NCI-H2081 (cell line): ENCODE data around the gene CTNNA3.

Experiments used
- DNase-seq, 2 experiments: peaks; one replicate each; lab custom pipeline; 2025; lab: John Stamatoyannopoulos, UW

The CTNNA3 gene

GRCh38 chr10:67665491-67665890 is 30.5 kb downstream of the CTNNA3 start:
- no peak for DNase-seq

GRCh38 chr10:67664942-67665341 is 31.1 kb downstream of the CTNNA3 start:
- DNase-seq: no peak

GRCh38 chr10:67663449-67664087 is 32.4 kb downstream of the CTNNA3 start:
- no peak for DNase-seq

GRCh38 chr10:67662415-67662814 is 33.6 kb downstream of the CTNNA3 start:
- DNase-seq: no peak

- no peak for DNase-seq
Measured at GRCh38 chr10:67659497-67659896, 36.5 kb downstream of the CTNNA3 start.

- no peak for DNase-seq
Measured at GRCh38 chr10:67657775-67658174, 38.2 kb downstream of the CTNNA3 start.

- DNase-seq: no peak
Measured at GRCh38 chr10:67650558-67650957, 45.4 kb downstream of the CTNNA3 start.

- no peak for DNase-seq
Measured at GRCh38 chr10:67648613-67649229, 47.3 kb downstream of the CTNNA3 start.

- no peak for DNase-seq
Measured at GRCh38 chr10:67630904-67631303, 65.1 kb downstream of the CTNNA3 start.

GRCh38 chr10:67629461-67629971 is 66.5 kb downstream of the CTNNA3 start:
- no peak for DNase-seq

- DNase-seq: no peak
Measured at GRCh38 chr10:67622984-67623383, 73.0 kb downstream of the CTNNA3 start.

- no peak for DNase-seq
Measured at GRCh38 chr10:67622511-67622910, 73.5 kb downstream of the CTNNA3 start.

GRCh38 chr10:67621834-67622233 is 74.2 kb downstream of the CTNNA3 start:
- DNase-seq: no peak

- DNase-seq: no peak
Measured at GRCh38 chr10:67618116-67618515, 77.9 kb downstream of the CTNNA3 start.

GRCh38 chr10:67612577-67613537 is 83.1 kb downstream of the CTNNA3 start:
- DNase-seq: no peak

GRCh38 chr10:67612176-67612575 is 83.8 kb downstream of the CTNNA3 start:
- no peak for DNase-seq

- DNase-seq: no peak
Measured at GRCh38 chr10:67609996-67610793, 85.8 kb downstream of the CTNNA3 start.

GRCh38 chr10:67608001-67608400 is 88.0 kb downstream of the CTNNA3 start:
- no peak for DNase-seq

GRCh38 chr10:67607472-67607871 is 88.5 kb downstream of the CTNNA3 start:
- DNase-seq: no peak

GRCh38 chr10:67606572-67606971 is 89.4 kb downstream of the CTNNA3 start:
- DNase-seq: no peak

GRCh38 chr10:67603701-67604100 is 92.3 kb downstream of the CTNNA3 start:
- no peak for DNase-seq

GRCh38 chr10:67603086-67603485 is 92.9 kb downstream of the CTNNA3 start:
- DNase-seq: no peak
